Measurements from ENCODE around the gene CDT1.
"Not testable (repeated sequence)": the region's sequence is repeated elsewhere in the genome, so short reads cannot be mapped to it uniquely, and the experiment has no call there.

CDT1 gene

GRCh38 chr16:88769617-88770460 lies 33.8 kb upstream of the CDT1 start:
- DNase-seq = peak; percentile 71

- DNase-seq = peak; percentile 88
Observed at GRCh38 chr16:88770461-88771293, 32.9 kb upstream of the CDT1 start.

- DNase-seq = no peak
Observed at GRCh38 chr16:88771294-88771772, 32.3 kb upstream of the CDT1 start.

GRCh38 chr16:88771781-88772180 lies 31.8 kb upstream of the CDT1 start:
- DNase-seq = not testable (repeated sequence)

GRCh38 chr16:88772871-88773811 lies 30.4 kb upstream of the CDT1 start:
- DNase-seq = no peak

GRCh38 chr16:88773812-88774291 lies 29.7 kb upstream of the CDT1 start:
- peak; percentile 88 for DNase-seq

GRCh38 chr16:88774544-88775393 lies 28.8 kb upstream of the CDT1 start:
- no peak for DNase-seq

- DNase-seq = no peak
Observed at GRCh38 chr16:88775825-88776224, 27.8 kb upstream of the CDT1 start.

- no peak for DNase-seq
Observed at GRCh38 chr16:88777471-88778270, 25.9 kb upstream of the CDT1 start.

GRCh38 chr16:88778271-88778525 lies 25.4 kb upstream of the CDT1 start:
- no peak for DNase-seq

GRCh38 chr16:88778541-88779065 lies 25.0 kb upstream of the CDT1 start:
- DNase-seq = no peak

- DNase-seq = no peak
Observed at GRCh38 chr16:88779406-88780141, 24.0 kb upstream of the CDT1 start.

GRCh38 chr16:88780142-88781062 lies 23.2 kb upstream of the CDT1 start:
- DNase-seq = no peak

- peak; percentile 84 for DNase-seq
Observed at GRCh38 chr16:88781140-88782077, 22.2 kb upstream of the CDT1 start.

GRCh38 chr16:88782454-88783390 lies 20.9 kb upstream of the CDT1 start:
- peak; percentile 56 for DNase-seq

- peak; percentile 39 for DNase-seq
Observed at GRCh38 chr16:88783391-88784073, 20.1 kb upstream of the CDT1 start.

Data from hematopoietic multipotent progenitor cell treated with erythropoietin and hydrocortisone succinate and interleukin-3 and kit ligand, for 8 days (in vitro differentiated cells).